Breast epithelium (tissue), 3 donors: ENCODE data around the gene BNIP2.

Source experiments
- CTCF ChIP-seq, 3 donors: fragments of 450-650 bp; IDR thresholded peaks; one replicate each; pipeline ENCODE4 v1.5.1; 2016 to 2017; ENCODE audit warnings: antibody characterized with exemption in 3 of 3, mild to moderate bottlenecking in 3 of 3, moderate library complexity in 3 of 3
- POLR2A ChIP-seq: fragments of 450-650 bp; IDR thresholded peaks from one replicate; pipeline ENCODE4 v1.6.1; 2016; ENCODE audit warnings: antibody characterized with exemption, mild to moderate bottlenecking, moderate library complexity
- POLR2AphosphoS5 ChIP-seq, 3 donors: sonication (generic); formaldehyde crosslinking; IDR thresholded peaks; one replicate each; pipeline ENCODE4 v1.6.1; 2017; ENCODE audit warnings: antibody characterized with exemption in 3 of 3

- TF ChIP-seq CTCF (IDR thresholded peaks at IDR 0.05) (no peak), POLR2A (no peak), POLR2AphosphoS5 (IDR thresholded peaks at IDR 0.05) (no peak)
Observed at GRCh38 chr15:59662260-59662659, 26.9 kb downstream of the BNIP2 start.
